MM.1S (cell line): Measurements from ENCODE around the gene NFATC2.

ENCODE experiments used
- CTCF ChIP-seq: fragments of 300-600 bp; sonication (generic); IDR thresholded peaks from 2 replicates; pipeline ENCODE4 v1.5.1; 2016; ENCODE audit warnings: antibody characterized with exemption, low read length, mixed read lengths
- EZH2 ChIP-seq: fragments of 300-600 bp; sonication (generic); optimal IDR thresholded peaks from 2 replicates; pipeline ENCODE3; 2017; ENCODE audit warnings: low read depth, mild to moderate bottlenecking, antibody characterized with exemption, low read length, mixed read lengths
- EZH2phosphoT487 ChIP-seq: fragments of 300-600 bp; sonication (generic); IDR thresholded peaks from 2 replicates; pipeline ENCODE4 v1.6.1; 2018; ENCODE audit warnings: antibody characterized with exemption, low read length

GRCh38 chr20:51500311-51500710 lies 42.2 kb downstream of the NFATC2 start:
- TF ChIP-seq CTCF (no peak), EZH2 (no peak), EZH2phosphoT487 (no peak)
